ENCODE measurements around the gene GK2.

GK2 gene

DNA sequence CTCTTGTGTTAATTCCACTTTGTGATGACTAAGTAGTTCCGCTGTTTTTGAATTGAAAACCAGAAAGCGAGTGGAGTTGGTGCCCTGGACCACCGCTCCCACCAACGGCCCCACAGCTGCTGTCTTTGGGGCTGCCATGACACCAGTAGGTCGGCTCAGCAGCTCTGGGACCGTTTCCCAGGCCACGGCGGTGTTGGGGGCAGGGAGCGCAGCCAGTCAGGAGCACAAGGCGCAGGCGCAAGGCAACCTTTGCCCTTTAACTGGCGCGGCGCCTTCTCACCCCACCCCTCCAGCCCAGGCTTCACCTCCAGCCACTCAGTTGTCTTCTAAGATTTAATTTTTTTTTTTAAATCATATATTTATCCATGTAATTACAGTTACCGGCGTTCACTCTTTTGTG is at the start of gene GK2:
TSS of gene GK2 (minus strand) at position 166 of the 400 bp plus-strand sequence. CDS start at position 138, 28 bp downstream.
- no peak for DNase-seq (ENCODE audit: low read depth in 2 of 2)

DNA sequence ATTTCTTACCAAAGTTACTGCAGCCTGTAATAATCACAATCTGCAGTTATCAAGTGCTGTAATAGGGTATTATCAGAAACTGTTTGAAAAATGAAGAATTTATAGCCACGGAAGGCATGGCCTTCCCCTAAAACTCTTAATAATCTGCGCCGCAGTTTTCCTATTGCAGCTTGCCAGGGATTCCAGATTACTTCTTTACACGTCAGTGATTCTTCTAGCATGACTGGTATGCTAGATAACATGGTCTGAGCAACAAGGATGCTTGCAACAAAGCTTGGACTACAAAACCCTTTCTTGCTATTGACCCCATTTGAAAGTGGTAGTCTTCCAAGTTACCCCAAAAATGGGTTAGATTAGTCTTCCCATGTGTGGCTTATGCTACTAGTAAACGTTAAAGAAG is 47.2 kb upstream of the GK2 start:
- no peak for DNase-seq (ENCODE audit: low read depth in 2 of 2)

GRCh38 chr4:79454656-79455055 is 46.6 kb upstream of the GK2 start:
- DNase-seq (ENCODE audit: low read depth in 2 of 2), result no peak

DNA sequence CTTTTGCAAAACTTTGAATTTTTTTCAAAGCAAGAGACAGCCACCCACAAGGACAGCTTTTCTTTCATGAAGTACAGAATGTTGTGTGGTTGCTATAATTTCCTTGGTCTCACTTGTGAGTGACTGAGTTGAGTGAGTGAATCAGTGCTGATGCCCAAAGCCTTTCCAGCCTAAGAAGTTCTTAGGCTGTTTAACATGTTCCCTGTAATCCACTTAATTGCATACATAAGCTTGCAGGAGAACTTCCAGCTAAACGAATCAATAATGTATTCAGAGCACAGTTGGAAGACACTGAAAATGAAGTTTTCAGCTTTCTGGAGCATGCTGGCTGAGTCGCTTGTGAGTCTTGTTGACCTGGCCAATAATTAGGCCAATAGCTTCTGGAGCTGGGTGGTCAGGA is 42.0 kb upstream of the GK2 start:
- DNase-seq (ENCODE audit: low read depth in 2 of 2), result no peak

GRCh38 chr4:79446145-79446544 is 38.1 kb upstream of the GK2 start:
- no peak for DNase-seq (ENCODE audit: low read depth in 2 of 2)

- DNase-seq (ENCODE audit: low read depth in 2 of 2), result no peak
Observed at GRCh38 chr4:79445371-79445781, 37.3 kb upstream of the GK2 start.

DNA sequence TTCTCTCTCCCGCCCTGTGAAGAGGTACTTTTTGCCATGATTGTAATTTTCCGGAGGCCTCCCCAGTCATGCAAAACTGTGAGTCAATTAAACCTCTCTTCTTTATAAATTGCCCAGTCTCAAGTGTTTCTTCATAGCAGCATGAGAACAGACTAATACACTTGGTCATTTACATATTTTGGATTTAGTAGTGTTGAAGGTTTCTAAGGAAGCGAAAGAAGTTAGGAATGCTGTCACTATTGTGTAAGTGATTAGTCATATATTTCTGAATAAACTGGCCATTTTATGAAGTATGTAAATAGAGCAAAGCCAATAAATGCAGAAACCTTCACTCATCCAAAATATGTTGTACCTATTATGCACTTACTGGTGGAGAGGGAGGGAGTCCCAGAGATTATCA is 34.4 kb upstream of the GK2 start:
- DNase-seq (ENCODE audit: low read depth in 2 of 2), result no peak

- no peak for DNase-seq (ENCODE audit: low read depth in 2 of 2)
Observed at GRCh38 chr4:79439489-79439888, 31.5 kb upstream of the GK2 start.

DNA sequence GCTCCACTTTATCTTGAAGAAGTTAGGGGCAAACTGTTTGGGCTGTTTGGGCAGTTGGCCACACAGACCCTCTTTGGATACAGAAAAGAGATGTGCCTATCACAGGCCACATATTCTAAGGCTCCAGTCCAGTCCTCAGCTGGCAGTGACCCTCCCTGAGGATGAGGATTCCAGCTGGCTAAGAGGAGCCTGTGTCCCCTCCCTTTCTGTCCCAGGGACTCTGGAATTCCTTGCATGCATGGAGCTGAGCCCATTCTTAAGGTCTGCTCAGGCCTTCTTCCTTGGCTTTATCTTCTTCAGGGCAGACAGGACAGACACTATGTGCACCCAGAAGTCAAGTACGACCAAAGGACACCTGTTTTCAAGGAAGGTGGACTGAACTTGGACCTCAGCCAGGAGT is 23.8 kb upstream of the GK2 start:
- no peak for DNase-seq (ENCODE audit: low read depth in 2 of 2)

DNA sequence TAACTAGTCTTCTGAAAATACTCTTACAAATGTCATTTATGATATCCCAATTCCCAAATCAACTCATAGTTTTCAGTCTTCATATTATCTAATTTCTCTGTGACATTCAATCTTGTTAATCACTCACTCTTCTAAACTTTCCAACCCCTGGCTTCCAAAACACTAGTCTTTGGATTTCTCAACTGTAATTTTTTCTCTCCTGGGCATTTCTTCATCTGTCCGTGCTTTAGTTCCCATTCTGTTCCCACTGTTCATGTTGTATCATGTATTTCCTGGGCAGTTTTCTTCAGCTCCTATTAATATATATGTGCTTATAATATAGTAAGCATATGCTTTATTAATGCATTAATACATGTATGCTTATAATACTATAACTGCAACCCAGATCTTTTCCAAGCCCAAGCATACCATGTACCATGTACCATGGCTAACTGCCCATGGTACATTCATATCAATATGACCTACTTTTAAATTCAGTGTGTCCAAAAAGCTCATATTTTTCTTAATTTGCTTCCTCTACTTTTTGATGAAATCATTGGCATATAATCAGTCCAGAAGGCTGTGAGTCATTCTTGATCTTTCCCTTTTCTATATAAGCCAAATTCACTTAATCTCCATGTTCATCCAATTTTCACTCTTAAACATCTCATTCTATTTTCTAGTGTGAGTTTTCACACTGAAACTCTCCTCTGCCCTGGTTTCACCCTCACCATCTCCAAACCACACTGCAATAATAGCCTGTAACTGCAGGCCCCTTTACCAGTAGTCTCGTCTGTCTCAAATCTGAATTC is 21.3 kb upstream of the GK2 start:
- DNase-seq (ENCODE audit: low read depth in 2 of 2), result no peak

GRCh38 chr4:79426989-79427388 is 19.0 kb upstream of the GK2 start:
- DNase-seq (ENCODE audit: low read depth in 2 of 2), result no peak

GRCh38 chr4:79425586-79425985 is 17.6 kb upstream of the GK2 start:
- DNase-seq (ENCODE audit: low read depth in 2 of 2), result no peak

- no peak for DNase-seq (ENCODE audit: low read depth in 2 of 2)
Observed at GRCh38 chr4:79421483-79421882, 13.5 kb upstream of the GK2 start.

GRCh38 chr4:79413886-79414285 is 5.9 kb upstream of the GK2 start:
- DNase-seq (ENCODE audit: low read depth in 2 of 2), result no peak

GRCh38 chr4:79413032-79413885 is 5.2 kb upstream of the GK2 start:
- DNase-seq (ENCODE audit: low read depth in 2 of 2), result no peak

DNA sequence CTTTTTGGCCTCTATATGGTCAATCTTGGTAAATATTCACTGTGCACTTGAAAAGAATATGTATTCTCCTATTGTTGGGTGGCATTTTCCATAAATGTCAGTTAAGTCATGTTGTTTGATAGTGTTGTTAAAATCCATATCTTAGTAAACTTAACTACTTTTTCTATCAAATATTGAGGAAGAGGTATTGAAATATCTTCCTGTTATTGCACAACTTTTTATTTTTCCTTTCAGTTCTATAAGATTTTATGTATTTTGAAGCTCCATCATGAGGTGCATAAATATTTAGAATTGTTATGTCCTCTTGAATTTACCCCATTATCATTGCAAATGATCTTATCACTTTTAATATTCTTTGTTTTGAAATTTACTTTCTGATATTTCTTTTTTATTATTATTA is 3.4 kb downstream of the GK2 start:
- DNase-seq (ENCODE audit: low read depth in 2 of 2), result no peak

- DNase-seq (ENCODE audit: low read depth in 2 of 2), result no peak
Observed at GRCh38 chr4:79403356-79403755, 4.7 kb downstream of the GK2 start.

DNA sequence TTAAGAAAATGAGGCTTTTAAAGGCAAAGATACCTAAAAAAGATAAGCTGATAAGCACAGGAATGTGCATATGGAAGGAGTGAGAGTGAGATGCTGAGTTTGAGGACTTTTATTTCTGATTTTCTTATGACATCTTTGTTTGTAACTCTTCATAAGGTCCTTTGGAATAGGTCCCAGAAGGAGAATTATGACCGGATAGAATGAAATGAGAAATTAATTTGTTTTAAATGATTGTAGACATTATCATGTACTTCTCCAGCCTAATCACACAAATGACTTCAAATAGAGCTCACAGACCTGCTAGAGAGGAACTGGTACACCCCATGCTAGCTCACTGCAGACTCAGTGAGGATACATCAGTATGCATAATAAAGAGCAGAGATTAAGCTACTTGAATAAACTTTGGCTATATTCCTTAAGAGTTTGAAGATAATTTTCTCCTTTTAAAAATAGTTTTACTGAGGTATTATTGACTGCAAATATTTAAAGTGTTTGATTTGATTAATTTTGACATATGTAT is 5.6 kb downstream of the GK2 start:
- DNase-seq (ENCODE audit: low read depth in 2 of 2), result no peak

GRCh38 chr4:79399076-79399475 is 9.0 kb downstream of the GK2 start:
- DNase-seq (ENCODE audit: low read depth in 2 of 2), result no peak

DNA sequence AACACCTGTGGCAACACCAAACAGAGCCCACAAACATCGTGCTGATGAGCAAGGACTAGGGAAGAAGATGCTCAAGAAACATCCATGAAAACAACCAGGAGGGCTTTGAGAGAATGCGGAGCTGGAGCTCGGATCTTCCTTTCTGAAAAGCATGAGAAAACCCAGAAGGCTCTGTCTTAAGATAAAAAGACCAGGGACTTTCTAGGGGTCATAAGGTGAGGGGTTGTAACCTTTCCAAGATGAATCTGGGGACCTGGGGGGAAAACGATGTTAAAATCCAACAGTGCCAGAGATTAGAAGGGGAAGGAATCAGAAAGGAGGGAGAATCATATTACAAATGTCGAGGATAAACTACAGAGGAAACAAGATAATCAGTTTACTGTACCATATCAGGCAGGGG is 10.1 kb downstream of the GK2 start:
- DNase-seq (ENCODE audit: low read depth in 2 of 2), result no peak

DNA sequence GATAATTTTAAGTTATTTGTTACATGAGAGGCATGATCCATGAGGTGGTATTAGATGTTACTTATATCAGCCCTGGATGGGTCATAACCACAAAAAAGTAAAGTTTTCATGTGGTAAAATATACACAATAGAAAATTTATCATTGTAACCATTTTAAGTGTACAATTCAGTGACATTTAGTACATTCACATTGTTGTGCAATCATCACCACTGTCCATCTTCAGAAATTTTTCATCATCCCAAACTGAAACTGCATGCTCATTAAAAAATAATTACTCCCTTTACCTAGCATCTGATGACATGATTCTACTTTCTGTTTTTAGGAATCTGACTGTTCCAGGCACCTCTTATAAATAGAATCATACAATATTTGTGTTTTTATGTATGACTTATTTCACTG is 11.2 kb downstream of the GK2 start:
- no peak for DNase-seq (ENCODE audit: low read depth in 2 of 2)

GRCh38 chr4:79395841-79396240 is 12.2 kb downstream of the GK2 start:
- DNase-seq (ENCODE audit: low read depth in 2 of 2), result no peak

DNA sequence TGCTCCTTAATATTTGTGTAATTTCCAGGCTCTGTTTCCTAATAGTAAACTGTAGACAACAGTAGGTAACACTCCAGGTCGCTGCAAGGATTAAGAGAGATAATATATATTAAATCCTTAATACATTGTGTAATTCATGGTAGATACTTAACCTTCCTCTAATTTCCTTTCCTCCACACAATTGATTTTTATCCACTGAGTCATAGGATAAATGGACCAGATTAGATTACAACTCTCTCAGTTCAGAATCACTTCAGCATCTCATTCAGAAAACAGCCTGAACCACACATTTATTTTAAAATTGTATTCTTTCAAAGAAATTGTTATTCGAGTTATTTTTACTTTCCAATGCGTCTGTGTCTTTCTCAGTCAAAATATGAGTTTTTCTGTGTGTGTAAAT is 17.1 kb downstream of the GK2 start:
- no peak for DNase-seq (ENCODE audit: low read depth in 2 of 2)

Measured in stimulated activated CD8-positive, alpha-beta memory T cell treated with anti-CD3 and anti-CD28 coated beads, Interleukin-2, amount 100 ng/mL, for 48 hours (primary cell).